Measurements from ENCODE around the gene OR6S1. TPM values are rescaled to one million over a fixed set of nuclear protein-coding genes. Genes with fewer than 3 reads are reported as not detected.

OR6S1 gene
- total and polyA plus RNA-seq, 2 donors (not counting 3 experiments of a cell fraction or from before 2014, with no cell fraction given) = not detected

GRCh38 chr14:20659813-20660395 lies 18.4 kb upstream of the OR6S1 start:
- CTCF ChIA-PET = interaction anchor here (1.5 to 1.6 kb wide), 2 partner anchors 12 to 31 kb away, joined by 6 read pairs; no protein-coding TSS in a partner anchor
- intact Hi-C loops (cut with micrococcal nuclease) (no loop called here), dilution Hi-C loops (cut with MboI; ENCODE audit: extremely low pct_ligation_motif_present, low sequenced_read_pairs) (no loop called here)
- Histone ChIP-seq H3K9ac (replicated peaks; ENCODE audit: extremely low read depth, insufficient read depth, low read length) (no peak overlapping the region), H2AFZ (ENCODE audit: low read depth, low read length) (no peak overlapping the region), H3K4me1 (ENCODE audit: control insufficient read depth, extremely low read depth, insufficient read depth, low read length) (no peaks in the 10 kb centered on the region), H4K20me1 (replicated peaks; ENCODE audit: control insufficient read depth, extremely low read depth, insufficient read depth, low read length) (no peaks in the 10 kb centered on the region), H3K27ac (ENCODE audit: insufficient read depth, low read depth, low read length) (no peak overlapping the region), H3K79me2 (ENCODE audit: control insufficient read depth, insufficient read depth, low read length) (no peaks in the 10 kb centered on the region), H3K36me3 (ENCODE audit: control insufficient read depth in 2 of 2, extremely low read depth in 1 of 2, insufficient read depth in 2 of 2, low read length in 2 of 2) (no peaks in the 10 kb centered on the region), H3K4me3 (replicated peaks in 1 of 3; ENCODE audit: insufficient read depth in 1 of 3, low read depth in 1 of 3, low read length in 3 of 3) (no peak overlapping the region), H3K4me2 (ENCODE audit: insufficient read depth, low read length) (no peak overlapping the region), H3K27me3 (ENCODE audit: control insufficient read depth in 2 of 2, insufficient read depth in 2 of 2, low read length in 2 of 2) (peaks cover 26 to 29% of the 10 kb centered on the region in 2 experiments), H3K9me3 (replicated peaks; ENCODE audit: control insufficient read depth, insufficient read depth, low read length) (no peaks in the 10 kb centered on the region), H3K9me1 (replicated peaks; ENCODE audit: control insufficient read depth, extremely low read depth, insufficient read depth, low read length) (no peaks in the 10 kb centered on the region)
- TF ChIP-seq FOS (IDR thresholded peaks at IDR 0.05; ENCODE audit: borderline replicate concordance, insufficient read depth, low read length) = no peak
- no peak for FAIRE-seq
- no TSS peak for BruUV-seq (replicated peaks)
- DNase-seq (ENCODE audit: low read depth, low spot score) = no peak
- POLR2A ChIA-PET = no interaction called here

- no TSS peak for BruUV-seq (replicated peaks)
Measured at GRCh38 chr14:20659336-20659735, 17.8 kb upstream of the OR6S1 start.

More at GRCh38 chr14:20659336-20659735, 17.8 kb upstream of the OR6S1 start:
- intact Hi-C loops (cut with micrococcal nuclease) (no loop called here), dilution Hi-C loops (cut with MboI; ENCODE audit: extremely low pct_ligation_motif_present, low sequenced_read_pairs) (no loop called here)
- no peaks in the 10 kb centered on the region for H3K4me1 ChIP-seq (ENCODE audit: control insufficient read depth, extremely low read depth, insufficient read depth, low read length)
- no peaks in the 10 kb centered on the region for H3K9me1 ChIP-seq (replicated peaks; ENCODE audit: control insufficient read depth, extremely low read depth, insufficient read depth, low read length)
- no peak overlapping the region for H3K9ac ChIP-seq (replicated peaks; ENCODE audit: extremely low read depth, insufficient read depth, low read length)
- FAIRE-seq (no peak), DNase-seq (ENCODE audit: low read depth, low spot score) (no peak)
- no peak overlapping the region for H3K4me3 ChIP-seq (replicated peaks in 1 of 3; ENCODE audit: insufficient read depth in 1 of 3, low read depth in 1 of 3, low read length in 3 of 3)
- POLR2A ChIA-PET = no interaction called here
- H3K9me3 ChIP-seq (replicated peaks; ENCODE audit: control insufficient read depth, insufficient read depth, low read length) = no peaks in the 10 kb centered on the region
- H3K27ac ChIP-seq (ENCODE audit: insufficient read depth, low read depth, low read length) = no peak overlapping the region
- CTCF ChIA-PET = interaction anchor here (1.5 to 1.6 kb wide), 2 partner anchors 12 to 32 kb away, joined by 6 read pairs; no protein-coding TSS in a partner anchor
- no peaks in the 10 kb centered on the region for H3K79me2 ChIP-seq (ENCODE audit: control insufficient read depth, insufficient read depth, low read length)
- no peaks in the 10 kb centered on the region for H4K20me1 ChIP-seq (replicated peaks; ENCODE audit: control insufficient read depth, extremely low read depth, insufficient read depth, low read length)
- no peak overlapping the region for H2AFZ ChIP-seq (ENCODE audit: low read depth, low read length)
- H3K36me3 ChIP-seq (ENCODE audit: control insufficient read depth in 2 of 2, extremely low read depth in 1 of 2, insufficient read depth in 2 of 2, low read length in 2 of 2) = no peaks in the 10 kb centered on the region
- peaks cover 26 to 29% of the 10 kb centered on the region in 2 experiments for H3K27me3 ChIP-seq (ENCODE audit: control insufficient read depth in 2 of 2, insufficient read depth in 2 of 2, low read length in 2 of 2)
- TF ChIP-seq FOS (IDR thresholded peaks at IDR 0.05; ENCODE audit: borderline replicate concordance, insufficient read depth, low read length) (no peak), EZH2 (IDR thresholded peaks at IDR 0.05; ENCODE audit: borderline replicate concordance, low read depth, low read length, severe bottlenecking) (no peak), MAX (IDR thresholded peaks at IDR 0.05; ENCODE audit: insufficient read depth, insufficient read length) (no peak), MYC (IDR thresholded peaks at IDR 0.05; ENCODE audit: low read depth, low read length) (no peak), GATA2 (IDR thresholded peaks at IDR 0.05; ENCODE audit: insufficient read depth, insufficient read length, low read depth, low read length) (no peak), POLR2AphosphoS5 (IDR thresholded peaks at IDR 0.05; ENCODE audit: insufficient read depth, low read depth, low read length) (no peak), POLR2A (IDR thresholded peaks at IDR 0.05; ENCODE audit: low read depth, low read length) (no peak), CTCF (IDR thresholded peaks at IDR 0.05; ENCODE audit: extremely low read depth in 1 of 2, insufficient read depth in 1 of 2, low read depth in 1 of 2, low read length in 2 of 2) (no peak), JUN (IDR thresholded peaks at IDR 0.05; ENCODE audit: borderline replicate concordance, insufficient read depth, insufficient read length, low read depth) (no peak)
- H3K4me2 ChIP-seq (ENCODE audit: insufficient read depth, low read length) = no peak overlapping the region
